Fibroblast of lung (primary cell): Measurements from ENCODE around the gene OCA2. TPM values are rescaled to one million over a fixed set of nuclear protein-coding genes. Genes with fewer than 3 reads are reported as not detected.

Experiments
- DNase-seq, 2 donors: peaks; one replicate each; pipeline versions ENCODE4 v3.0.0 to v3.0.0-alpha.2; 2010; ENCODE audit warnings: low read depth in 2 of 2
- H2AFZ ChIP-seq: 2 replicates; pipeline ENCODE4 v1.5.1; 2012; ENCODE audit warnings: low read length, control low read depth, inconsistent platforms
- H3K27ac ChIP-seq: 2 replicates; pipeline ENCODE4 v1.5.1; 2011; ENCODE audit warnings: low read length, control low read depth; ENCODE audit not compliant: insufficient read depth
- H3K27me3 ChIP-seq: 2 replicates; pipeline ENCODE4 v1.5.1; 2011; ENCODE audit warnings: mild to moderate bottlenecking, low read length; ENCODE audit not compliant: control insufficient read depth, insufficient read depth
- H3K36me3 ChIP-seq: 2 replicates; pipeline ENCODE4 v1.5.1; 2011; ENCODE audit warnings: low read length; ENCODE audit not compliant: control insufficient read depth, insufficient read depth
- H3K4me1 ChIP-seq: 2 replicates; pipeline ENCODE4 v1.5.1; 2011; ENCODE audit warnings: low read length; ENCODE audit not compliant: control insufficient read depth, insufficient read depth; ENCODE audit errors: extremely low read depth
- H3K4me2 ChIP-seq: 2 replicates; pipeline ENCODE4 v1.5.1; 2011; ENCODE audit warnings: low read length, control low read depth; ENCODE audit not compliant: insufficient read depth; ENCODE audit errors: extremely low read depth
- H3K4me3 ChIP-seq, 4 experiments: fragments of 200-600 bp in 1 of 4; sonication (generic) in 1 of 4; replicated peaks in 1 of 4; 2 replicates each; pipeline ENCODE4 v1.5.1; 2011 to 2016; ENCODE audit warnings: low read length in 4 of 4, low read depth in 3 of 4, mild to moderate bottlenecking in 3 of 4, control low read depth in 2 of 4, inconsistent platforms in 1 of 4, mixed read lengths in 1 of 4; ENCODE audit not compliant: insufficient read depth in 1 of 4; ENCODE audit errors: control extremely low read depth in 1 of 4
- H3K79me2 ChIP-seq: 2 replicates; pipeline ENCODE4 v1.5.1; 2012; ENCODE audit warnings: mild to moderate bottlenecking, low read length, inconsistent platforms; ENCODE audit not compliant: control insufficient read depth, insufficient read depth
- H3K9ac ChIP-seq: 2 replicates; pipeline ENCODE4 v1.5.1; 2011; ENCODE audit warnings: mild to moderate bottlenecking, low read length, control low read depth; ENCODE audit not compliant: insufficient read depth
- H3K9me3 ChIP-seq: 2 replicates; pipeline ENCODE4 v1.5.1; 2012; ENCODE audit warnings: low read depth, low read length; ENCODE audit not compliant: control insufficient read depth, insufficient read depth
- H4K20me1 ChIP-seq: 2 replicates; pipeline ENCODE4 v1.5.1; 2011; ENCODE audit warnings: low read length; ENCODE audit not compliant: control insufficient read depth, insufficient read depth; ENCODE audit errors: extremely low read depth
- EZH2 ChIP-seq: IDR thresholded peaks from 2 replicates; pipeline ENCODE4 v1.5.1; 2012; ENCODE audit warnings: low read length, control low read depth, mild to moderate bottlenecking; ENCODE audit errors: missing control alignments
- polyA plus RNA-seq, 2 donors: library from polyadenylated mRNA; depleted of rRNA in 1 of 2; stranded (reverse) in 1 of 2; unstranded in 1 of 2; fragments of >200 nt; gene quantifications; 2 replicates each; pipeline ENCODE4 v1.2.1, GENCODE V29; 2011 to 2012; ENCODE audit warnings: missing spikeins in 1 of 2
- total RNA-seq: library from RNA; depleted of rRNA; stranded (reverse); fragments of >200 nt; gene quantifications from 2 replicates; pipeline ENCODE4 v1.2.1, GENCODE V29; 2014
- TF ChIP-seq, protein P1 (sequence below), 2 donors: IDR thresholded peaks in 1 of 2; conservative IDR thresholded peaks in 1 of 2; 1 replicate in 1 of 2; 2 replicates in 1 of 2; pipeline ENCODE4 v1.5.1; 2011 to 2012; ENCODE audit warnings: low read length in 2 of 2, control low read depth in 1 of 2, inconsistent platforms in 1 of 2, low read depth in 1 of 2, mild to moderate bottlenecking in 1 of 2

Gene OCA2
- total and polyA plus RNA-seq, 2 donors (not counting 1 experiment from before 2014, with no cell fraction given), result not detected

DNA sequence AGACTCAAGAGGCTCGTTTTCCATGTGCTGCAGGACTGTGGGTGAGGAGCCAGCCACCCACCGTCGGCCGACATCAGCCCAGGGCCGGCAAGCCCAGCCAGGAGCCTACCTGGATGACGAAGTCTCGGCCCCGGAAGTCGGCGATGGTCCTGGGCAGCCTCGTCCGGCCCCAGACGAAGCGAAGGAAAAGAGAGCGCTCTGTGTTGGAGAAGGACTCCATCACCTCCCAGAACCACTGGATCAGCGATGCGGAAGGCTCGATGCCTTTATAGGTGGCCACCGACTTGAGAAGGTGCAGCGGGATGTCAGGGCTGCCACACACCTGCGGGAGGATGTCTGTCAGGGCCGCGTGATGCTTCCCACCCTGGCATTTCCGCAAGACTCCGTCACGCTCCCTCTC lies 13.8 kb upstream of the OCA2 start:
- no peak for DNase-seq
- no peak for TF ChIP-seq EZH2
- H3K36me3 ChIP-seq, result peaks cover 17% of the 10 kb centered on the region
- H3K27ac ChIP-seq, result no peak overlapping the region
- no peaks in the 10 kb centered on the region for H3K79me2 ChIP-seq
- H3K9me3 ChIP-seq, result no peaks in the 10 kb centered on the region
- no peaks in the 10 kb centered on the region for H3K4me1 ChIP-seq
- no peak overlapping the region for H3K4me2 ChIP-seq
- H3K4me3 ChIP-seq, result no peak overlapping the region
- H4K20me1 ChIP-seq, result no peaks in the 10 kb centered on the region
- no peaks in the 10 kb centered on the region for H3K27me3 ChIP-seq
- no peak overlapping the region for H2AFZ ChIP-seq
- H3K9ac ChIP-seq, result no peak overlapping the region

DNA sequence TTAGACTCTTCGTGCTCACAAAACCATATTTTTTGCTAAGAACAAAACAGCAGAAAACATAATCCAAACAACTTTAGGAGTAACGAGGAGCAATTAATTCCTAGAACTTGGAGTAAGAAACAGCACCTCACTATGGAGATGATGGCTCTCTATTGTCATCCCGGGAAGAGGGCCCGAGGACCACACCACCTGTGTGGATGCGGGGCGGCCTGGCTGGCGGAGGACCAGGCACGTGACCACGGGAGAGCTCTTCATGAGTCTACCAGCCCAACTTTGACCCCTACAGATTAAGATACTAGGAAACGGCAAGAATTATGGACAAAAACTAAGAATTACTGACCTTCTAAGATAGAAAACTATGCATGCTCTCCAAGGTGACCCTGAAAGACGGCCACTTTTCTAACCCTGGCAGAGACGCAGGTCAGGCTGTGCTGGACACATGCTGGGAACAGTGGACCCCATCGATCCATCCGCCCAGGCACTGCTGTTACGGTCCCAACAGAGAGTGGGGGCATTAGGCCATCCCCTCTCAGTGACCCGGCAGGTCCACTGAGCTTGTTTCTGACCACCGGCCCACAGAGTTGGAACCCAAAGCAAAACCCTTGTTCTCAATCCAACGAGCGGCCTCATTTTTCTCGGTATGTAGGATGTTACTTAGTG lies 13.1 kb upstream of the OCA2 start:
- H2AFZ ChIP-seq, result no peak overlapping the region
- no peak overlapping the region for H3K9ac ChIP-seq
- no peak for DNase-seq
- no peak overlapping the region for H3K27ac ChIP-seq
- no peaks in the 10 kb centered on the region for H4K20me1 ChIP-seq
- H3K27me3 ChIP-seq, result no peaks in the 10 kb centered on the region
- no peak overlapping the region for H3K4me2 ChIP-seq
- no peak for TF ChIP-seq EZH2
- TF ChIP-seq, protein P1, sequence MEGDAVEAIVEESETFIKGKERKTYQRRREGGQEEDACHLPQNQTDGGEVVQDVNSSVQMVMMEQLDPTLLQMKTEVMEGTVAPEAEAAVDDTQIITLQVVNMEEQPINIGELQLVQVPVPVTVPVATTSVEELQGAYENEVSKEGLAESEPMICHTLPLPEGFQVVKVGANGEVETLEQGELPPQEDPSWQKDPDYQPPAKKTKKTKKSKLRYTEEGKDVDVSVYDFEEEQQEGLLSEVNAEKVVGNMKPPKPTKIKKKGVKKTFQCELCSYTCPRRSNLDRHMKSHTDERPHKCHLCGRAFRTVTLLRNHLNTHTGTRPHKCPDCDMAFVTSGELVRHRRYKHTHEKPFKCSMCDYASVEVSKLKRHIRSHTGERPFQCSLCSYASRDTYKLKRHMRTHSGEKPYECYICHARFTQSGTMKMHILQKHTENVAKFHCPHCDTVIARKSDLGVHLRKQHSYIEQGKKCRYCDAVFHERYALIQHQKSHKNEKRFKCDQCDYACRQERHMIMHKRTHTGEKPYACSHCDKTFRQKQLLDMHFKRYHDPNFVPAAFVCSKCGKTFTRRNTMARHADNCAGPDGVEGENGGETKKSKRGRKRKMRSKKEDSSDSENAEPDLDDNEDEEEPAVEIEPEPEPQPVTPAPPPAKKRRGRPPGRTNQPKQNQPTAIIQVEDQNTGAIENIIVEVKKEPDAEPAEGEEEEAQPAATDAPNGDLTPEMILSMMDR (conservative IDR thresholded peaks at IDR 0.05 in 1 of 2, IDR thresholded peaks at IDR 0.05 in 1 of 2; ENCODE audit: low read depth in 1 of 2, low read length in 2 of 2), result no peak
- H3K4me3 ChIP-seq, result no peak overlapping the region
- no peaks in the 10 kb centered on the region for H3K79me2 ChIP-seq
- H3K36me3 ChIP-seq, result peaks cover 17% of the 10 kb centered on the region
- H3K4me1 ChIP-seq, result no peaks in the 10 kb centered on the region
- no peaks in the 10 kb centered on the region for H3K9me3 ChIP-seq

DNA sequence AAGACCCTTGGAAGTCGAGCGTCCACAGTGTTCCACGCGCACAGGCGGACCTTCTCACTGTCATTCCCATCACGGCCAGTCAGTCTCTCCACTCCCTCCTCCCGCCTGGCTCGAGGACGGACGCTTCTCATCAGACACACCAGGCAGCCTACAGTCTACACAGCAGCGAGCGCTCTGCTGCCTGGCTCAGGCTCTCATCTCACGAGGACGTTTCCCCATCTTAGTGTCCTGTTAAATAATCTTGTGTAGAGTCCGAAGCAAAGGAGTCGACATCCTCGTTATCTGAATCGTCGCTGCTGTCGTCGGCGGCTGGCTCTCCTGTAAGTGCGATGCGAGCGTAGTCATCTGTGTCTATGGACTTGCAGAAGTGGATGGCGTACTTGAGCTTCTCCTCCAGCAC lies 12.4 kb upstream of the OCA2 start:
- Histone ChIP-seq H4K20me1 (no peaks in the 10 kb centered on the region), H3K27ac (no peak overlapping the region), H3K4me3 (no peak overlapping the region), H3K4me1 (no peaks in the 10 kb centered on the region), H3K79me2 (no peaks in the 10 kb centered on the region), H3K27me3 (no peaks in the 10 kb centered on the region), H3K9ac (no peak overlapping the region), H3K36me3 (peaks cover 17% of the 10 kb centered on the region), H2AFZ (no peak overlapping the region), H3K9me3 (no peaks in the 10 kb centered on the region), H3K4me2 (no peak overlapping the region)
- DNase-seq, result no peak
- TF ChIP-seq, protein P1 (conservative IDR thresholded peaks at IDR 0.05 in 1 of 2, IDR thresholded peaks at IDR 0.05 in 1 of 2; ENCODE audit: low read depth in 1 of 2, low read length in 2 of 2), result no peak
- TF ChIP-seq EZH2, result no peak
